IMR-90 (cell line): ENCODE measurements around the gene SLC18A2. TPM values are rescaled to one million over a fixed set of nuclear protein-coding genes. Genes with fewer than 3 reads are reported as not detected.

ENCODE experiments used
- ATAC-seq: fragments of 200-7000 bp; cut with Tn5 transposase; 2 replicates; pipeline ENCODE4 v1.9.1; 2020; ENCODE audit warnings: low read depth, mild to moderate bottlenecking, moderate library complexity
- BruUV-seq: library from RNA; stranded (reverse); fragments of 400-500 nt; replicated peaks from 2 replicates; lab custom pipeline; 2021; lab: Mats Ljungman, UMichigan
- CTCF ChIA-PET: fragments of 300-600 bp; formaldehyde crosslinking; extraction: SDS; loops from one replicate; lab custom pipeline; 2021; ENCODE audit warnings: antibody characterized with exemption; lab: Yijun Ruan, JAX
- POLR2A ChIA-PET: fragments of 300-600 bp; sonication (Branson Sonifier 250); formaldehyde crosslinking; loops from one replicate; lab custom pipeline; 2022; ENCODE audit warnings: antibody characterized with exemption; ENCODE audit not compliant: unreplicated experiment; lab: Charles Lee
- DNase-seq: peaks from one replicate; pipeline ENCODE4 v3.0.0; 2013
- H2AFZ ChIP-seq: replicated peaks from 2 replicates; pipeline ENCODE3; 2013; ENCODE audit warnings: low read length, mild to moderate bottlenecking; ENCODE audit not compliant: poor library complexity
- H2AK5ac ChIP-seq: 2 replicates; pipeline ENCODE4 v1.6.1; 2013; ENCODE audit warnings: low read depth, low read length, inconsistent platforms
- H2AK9ac ChIP-seq: replicated peaks from 2 replicates; pipeline ENCODE3; 2013; ENCODE audit warnings: mild to moderate bottlenecking, low read depth, low read length, moderate library complexity; ENCODE audit not compliant: poor library complexity
- H2BK120ac ChIP-seq: 2 replicates; pipeline ENCODE4 v1.6.1; 2013; ENCODE audit warnings: low read depth, low read length, inconsistent platforms
- H2BK15ac ChIP-seq: 3 replicates; pipeline ENCODE4 v1.6.1; 2013; ENCODE audit warnings: low read depth, low read length, inconsistent platforms
- H2BK20ac ChIP-seq: 2 replicates; pipeline ENCODE4 v1.6.1; 2013; ENCODE audit warnings: low read depth, mild to moderate bottlenecking, inconsistent platforms, low read length, moderate library complexity
- H2BK5ac ChIP-seq: 2 replicates; pipeline ENCODE4 v1.6.1; 2013; ENCODE audit warnings: mild to moderate bottlenecking, low read depth, low read length, inconsistent platforms; ENCODE audit not compliant: poor library complexity, severe bottlenecking
- H3K14ac ChIP-seq: replicated peaks from 2 replicates; pipeline ENCODE4 v1.6.1; 2013; ENCODE audit warnings: low read depth, low read length, inconsistent platforms
- H3K18ac ChIP-seq: 2 replicates; pipeline ENCODE4 v1.6.1; 2013; ENCODE audit warnings: low read depth, low read length, control low read depth
- H3K23ac ChIP-seq: 2 replicates; pipeline ENCODE4 v1.6.1; 2013; ENCODE audit warnings: low read depth, low read length, inconsistent platforms
- H3K27ac ChIP-seq: 2 replicates; pipeline ENCODE4 v1.5.1; 2013; ENCODE audit warnings: mild to moderate bottlenecking, control low read depth, low read length; ENCODE audit not compliant: insufficient read depth
- H3K27me3 ChIP-seq: 2 replicates; pipeline ENCODE4 v1.6.1; 2013; ENCODE audit warnings: low read length; ENCODE audit not compliant: control insufficient read depth, insufficient read depth
- H3K36me3 ChIP-seq: 2 replicates; pipeline ENCODE4 v1.6.1; 2013; ENCODE audit warnings: low read length, mixed read lengths; ENCODE audit not compliant: control insufficient read depth, insufficient read depth
- H3K4ac ChIP-seq: 2 replicates; pipeline ENCODE4 v1.6.1; 2013; ENCODE audit warnings: low read depth, low read length, inconsistent platforms
- H3K4me1 ChIP-seq: 2 replicates; pipeline ENCODE4 v1.6.1; 2013; ENCODE audit warnings: low read length, mixed read lengths; ENCODE audit not compliant: control insufficient read depth, insufficient read depth
- H3K4me2 ChIP-seq: 2 replicates; pipeline ENCODE4 v1.6.1; 2013; ENCODE audit warnings: low read depth, mild to moderate bottlenecking, control low read depth, low read length, moderate library complexity
- H3K4me3 ChIP-seq: 2 replicates; pipeline ENCODE4 v1.5.1; 2013; ENCODE audit warnings: low read depth, mild to moderate bottlenecking, control low read depth, low read length, moderate library complexity; ENCODE audit not compliant: insufficient read depth
- H3K56ac ChIP-seq: 2 replicates; pipeline ENCODE4 v1.6.1; 2013; ENCODE audit warnings: low read length, inconsistent platforms; ENCODE audit not compliant: insufficient read depth; ENCODE audit errors: extremely low read depth
- H3K79me1 ChIP-seq, 2 experiments: 2 replicates each; pipeline ENCODE4 v1.6.1; 2013; ENCODE audit warnings: low read length in 2 of 2, inconsistent platforms in 1 of 2, low read depth in 1 of 2
- H3K9ac ChIP-seq: 2 replicates; pipeline ENCODE4 v1.6.1; 2013; ENCODE audit warnings: low read depth, low read length, control low read depth
- H3K9me1 ChIP-seq: 2 replicates; pipeline ENCODE4 v1.6.1; 2013; ENCODE audit warnings: low read length, inconsistent platforms; ENCODE audit not compliant: insufficient read depth
- H3K9me3 ChIP-seq: 2 replicates; pipeline ENCODE4 v1.6.1; 2013; ENCODE audit warnings: low read length; ENCODE audit not compliant: control insufficient read depth, insufficient read depth
- H4K20me1 ChIP-seq: 2 replicates; pipeline ENCODE4 v1.6.1; 2013; ENCODE audit warnings: low read length, inconsistent platforms; ENCODE audit not compliant: insufficient read depth
- H4K5ac ChIP-seq: 2 replicates; pipeline ENCODE4 v1.6.1; 2013; ENCODE audit warnings: mild to moderate bottlenecking, low read depth, low read length, control low read depth
- H4K8ac ChIP-seq, 2 experiments: 2 replicates each; pipeline ENCODE4 v1.6.1; 2013; ENCODE audit warnings: low read depth in 2 of 2, low read length in 2 of 2, control low read depth in 1 of 2, inconsistent platforms in 1 of 2
- H4K91ac ChIP-seq: 2 replicates; pipeline ENCODE4 v1.6.1; 2013; ENCODE audit warnings: low read depth, low read length, inconsistent platforms; ENCODE audit not compliant: insufficient read depth
- BHLHE40 ChIP-seq: fragments of 150-350 bp; IDR thresholded peaks from 2 replicates; pipeline ENCODE4 v1.6.1; 2016; ENCODE audit warnings: mild to moderate bottlenecking, low read depth, low read length
- CHD1 ChIP-seq: IDR thresholded peaks from 2 replicates; pipeline ENCODE4 v1.6.1; 2012; ENCODE audit warnings: low read depth, low read length, improper control_type of control experiment
- FOS ChIP-seq: fragments of 150-350 bp; IDR thresholded peaks from 2 replicates; pipeline ENCODE4 v1.6.1; 2016; ENCODE audit warnings: low read depth, low read length
- MAFK ChIP-seq: IDR thresholded peaks from 2 replicates; pipeline ENCODE4 v1.6.1; 2012; ENCODE audit warnings: low read depth, low read length, improper control_type of control experiment
- MAZ ChIP-seq: IDR thresholded peaks from 2 replicates; pipeline ENCODE4 v1.6.1; 2012; ENCODE audit warnings: low read depth, mild to moderate bottlenecking, low read length, improper control_type of control experiment, moderate library complexity, borderline replicate concordance
- MXI1 ChIP-seq: IDR thresholded peaks from 2 replicates; pipeline ENCODE4 v1.6.1; 2012; ENCODE audit warnings: low read depth, mild to moderate bottlenecking, low read length, moderate library complexity, borderline replicate concordance
- NFE2L2 ChIP-seq: fragments of 150-350 bp; IDR thresholded peaks from 2 replicates; pipeline ENCODE4 v1.6.1; 2016; ENCODE audit warnings: low read depth, mild to moderate bottlenecking, low read length
- POLR2A ChIP-seq: IDR thresholded peaks from 2 replicates; pipeline ENCODE4 v1.6.1; 2012; ENCODE audit warnings: mild to moderate bottlenecking, low read depth, low read length
- RAD21 ChIP-seq: IDR thresholded peaks from 2 replicates; pipeline ENCODE4 v1.6.1; 2012; ENCODE audit warnings: low read length, improper control_type of control experiment
- RCOR1 ChIP-seq: IDR thresholded peaks from 2 replicates; pipeline ENCODE4 v1.6.1; 2012; ENCODE audit warnings: mild to moderate bottlenecking, low read length, improper control_type of control experiment; ENCODE audit not compliant: insufficient replicate concordance
- RFX5 ChIP-seq: IDR thresholded peaks from 2 replicates; pipeline ENCODE4 v1.8.0; 2012; ENCODE audit warnings: low read depth, mild to moderate bottlenecking, low read length, moderate library complexity
- SMC3 ChIP-seq: fragments of 150-350 bp; IDR thresholded peaks from 2 replicates; pipeline ENCODE4 v1.6.1; 2016; ENCODE audit warnings: low read depth, mild to moderate bottlenecking, antibody characterized with exemption, low read length, moderate library complexity
- WGBS, 2 experiments: methylation state at CpG; one replicate each; pipeline versions ENCODE4 v1.1.5 to v1.1.7; 2013; ENCODE audit warnings: missing lambda C conversion rate in 2 of 2; ENCODE audit not compliant: insufficient read length in 1 of 2; ENCODE audit errors: extremely low coverage in 2 of 2; 5-methylcytosine and 5-hydroxymethylcytosine counted together
- dilution Hi-C: fragments of 300-500 bp; cut with HindIII; formaldehyde crosslinking; loops from one replicate; pipeline ENCODE4 v1.14.3; 2018; ENCODE audit warnings: low sequenced_read_pairs; ENCODE audit not compliant: unreplicated experiment
- in situ Hi-C: fragments of 300-500 bp; cut with MboI; formaldehyde crosslinking; loops from 3 replicates; pipeline ENCODE4 v1.14.3; 2019; ENCODE audit warnings: low sequenced_read_pairs, inconsistent platforms, mixed read lengths
- intact Hi-C: fragments of 100-400 bp; cut with micrococcal nuclease; formaldehyde crosslinking; loops from 2 replicates; pipeline ENCODE4 v1.10.0; 2022
- polyA plus RNA-seq, 3 experiments: library from polyadenylated mRNA; depleted of rRNA; stranded (reverse); fragments of >200 nt; gene quantifications; 2 replicates each; pipeline ENCODE4 v1.2.3, GENCODE V29; 2012; ENCODE audit warnings: low replicate concordance in 1 of 3
- total RNA-seq: library from RNA; depleted of rRNA; stranded (reverse); fragments of >200 nt; gene quantifications from 2 replicates; pipeline ENCODE4 v1.2.3, GENCODE V29; 2012
- TF ChIP-seq, protein P1 (sequence below): fragments of 150-350 bp; IDR thresholded peaks from 2 replicates; pipeline ENCODE4 v1.6.1; 2016; ENCODE audit warnings: low read depth, mild to moderate bottlenecking, low read length, moderate library complexity, borderline replicate concordance
- TF ChIP-seq, protein P2 (sequence below): conservative IDR thresholded peaks from 2 replicates; pipeline ENCODE4 v1.5.1; 2012; ENCODE audit warnings: mild to moderate bottlenecking, low read depth, low read length, improper control_type of control experiment
- TF ChIP-seq, protein P3 (sequence below): fragments of 150-350 bp; IDR thresholded peaks from 2 replicates; pipeline ENCODE4 v1.6.1; 2017; ENCODE audit warnings: mild to moderate bottlenecking, antibody characterized with exemption, low read length, low read depth

SLC18A2 gene
- total and polyA plus RNA-seq, 2 of the 4 experiments (the other 2 are of a cell fraction), result not detected

DNA sequence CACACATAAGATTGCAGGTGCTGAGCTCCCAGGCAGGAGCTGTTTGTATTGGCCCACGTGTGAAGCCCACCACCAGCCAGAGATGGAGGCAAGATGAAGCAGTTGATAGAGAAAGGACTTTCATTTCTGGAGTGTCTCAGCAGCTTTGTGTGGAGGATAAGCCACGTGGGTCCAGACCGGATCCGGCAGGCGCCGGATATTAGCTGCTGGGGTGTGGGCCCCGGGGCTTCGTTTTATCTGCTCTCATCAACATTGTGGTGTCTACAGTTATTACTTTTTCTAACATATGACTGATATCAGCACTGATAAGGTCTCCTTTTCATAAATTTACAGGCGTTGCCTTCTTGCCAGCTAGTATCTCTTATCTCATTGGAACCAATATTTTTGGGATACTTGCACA, 25.5 kb downstream of the SLC18A2 start:
- Histone ChIP-seq H3K23ac (no peak overlapping the region), H3K4me3 (no peak overlapping the region), H4K91ac (no peak overlapping the region), H3K56ac (no peak overlapping the region), H3K14ac (no peak overlapping the region), H3K27me3 (peaks cover 1% of the 10 kb centered on the region; the same call in 1 of the 2 replicates), H4K8ac (no peak overlapping the region), H2BK20ac (no peak overlapping the region), H2AK9ac (no peak overlapping the region), H3K9me1 (no peaks in the 10 kb centered on the region), H2BK15ac (no peak overlapping the region), H3K27ac (no peak overlapping the region), H2BK5ac (no peak overlapping the region), H2AK5ac (no peak overlapping the region), H3K4me1 (no peaks in the 10 kb centered on the region), H3K36me3 (no peaks in the 10 kb centered on the region), H4K20me1 (no peaks in the 10 kb centered on the region), H3K18ac (no peak overlapping the region), H4K5ac (no peak overlapping the region), H3K4me2 (no peak overlapping the region), H3K79me1 (no peaks in the 10 kb centered on the region), H3K9ac (no peak overlapping the region), H2BK120ac (no peak overlapping the region), H3K9me3 (no peaks in the 10 kb centered on the region), H3K4ac (no peak overlapping the region), H2AFZ (no peak overlapping the region)
- intact Hi-C loops, result no loop called here
- ATAC-seq (no peak), DNase-seq (no peak)
- 17% methylated on average over 1 of the region's 9 CpGs; no CpG with 5 or more reads in 1 of the 2 experiments for WGBS, 2 experiments
- TF ChIP-seq FOS (no peak), MXI1 (no peak), NFE2L2 (no peak), MAFK (no peak), MAZ (no peak), RAD21 (no peak), CHD1 (no peak), BHLHE40 (no peak), SMC3 (no peak), RFX5 (no peak), POLR2A (no peak), RCOR1 (no peak)
- TF ChIP-seq, protein P1, sequence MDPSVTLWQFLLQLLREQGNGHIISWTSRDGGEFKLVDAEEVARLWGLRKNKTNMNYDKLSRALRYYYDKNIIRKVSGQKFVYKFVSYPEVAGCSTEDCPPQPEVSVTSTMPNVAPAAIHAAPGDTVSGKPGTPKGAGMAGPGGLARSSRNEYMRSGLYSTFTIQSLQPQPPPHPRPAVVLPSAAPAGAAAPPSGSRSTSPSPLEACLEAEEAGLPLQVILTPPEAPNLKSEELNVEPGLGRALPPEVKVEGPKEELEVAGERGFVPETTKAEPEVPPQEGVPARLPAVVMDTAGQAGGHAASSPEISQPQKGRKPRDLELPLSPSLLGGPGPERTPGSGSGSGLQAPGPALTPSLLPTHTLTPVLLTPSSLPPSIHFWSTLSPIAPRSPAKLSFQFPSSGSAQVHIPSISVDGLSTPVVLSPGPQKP, result no peak
- TF ChIP-seq, protein P2, sequence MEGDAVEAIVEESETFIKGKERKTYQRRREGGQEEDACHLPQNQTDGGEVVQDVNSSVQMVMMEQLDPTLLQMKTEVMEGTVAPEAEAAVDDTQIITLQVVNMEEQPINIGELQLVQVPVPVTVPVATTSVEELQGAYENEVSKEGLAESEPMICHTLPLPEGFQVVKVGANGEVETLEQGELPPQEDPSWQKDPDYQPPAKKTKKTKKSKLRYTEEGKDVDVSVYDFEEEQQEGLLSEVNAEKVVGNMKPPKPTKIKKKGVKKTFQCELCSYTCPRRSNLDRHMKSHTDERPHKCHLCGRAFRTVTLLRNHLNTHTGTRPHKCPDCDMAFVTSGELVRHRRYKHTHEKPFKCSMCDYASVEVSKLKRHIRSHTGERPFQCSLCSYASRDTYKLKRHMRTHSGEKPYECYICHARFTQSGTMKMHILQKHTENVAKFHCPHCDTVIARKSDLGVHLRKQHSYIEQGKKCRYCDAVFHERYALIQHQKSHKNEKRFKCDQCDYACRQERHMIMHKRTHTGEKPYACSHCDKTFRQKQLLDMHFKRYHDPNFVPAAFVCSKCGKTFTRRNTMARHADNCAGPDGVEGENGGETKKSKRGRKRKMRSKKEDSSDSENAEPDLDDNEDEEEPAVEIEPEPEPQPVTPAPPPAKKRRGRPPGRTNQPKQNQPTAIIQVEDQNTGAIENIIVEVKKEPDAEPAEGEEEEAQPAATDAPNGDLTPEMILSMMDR, result no peak
- TF ChIP-seq, protein P3, sequence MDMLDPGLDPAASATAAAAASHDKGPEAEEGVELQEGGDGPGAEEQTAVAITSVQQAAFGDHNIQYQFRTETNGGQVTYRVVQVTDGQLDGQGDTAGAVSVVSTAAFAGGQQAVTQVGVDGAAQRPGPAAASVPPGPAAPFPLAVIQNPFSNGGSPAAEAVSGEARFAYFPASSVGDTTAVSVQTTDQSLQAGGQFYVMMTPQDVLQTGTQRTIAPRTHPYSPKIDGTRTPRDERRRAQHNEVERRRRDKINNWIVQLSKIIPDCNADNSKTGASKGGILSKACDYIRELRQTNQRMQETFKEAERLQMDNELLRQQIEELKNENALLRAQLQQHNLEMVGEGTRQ, result no peak
- POLR2A ChIA-PET, result no interaction called here
- in situ Hi-C loops, result no loop called here
- dilution Hi-C loops, result no loop called here
- no TSS peak for BruUV-seq
- CTCF ChIA-PET, result no interaction called here
